ENCODE results near the gene LMBR1.
A peak's percentile ranks its signal among the peaks of the same experiment; 100 is the strongest.

LMBR1 gene

GRCh38 chr7:156693627-156694026 lies 199.4 kb downstream of the LMBR1 start:
- no peak for DNase-seq (ENCODE audit: low spot score)

- DNase-seq (ENCODE audit: low spot score) = no peak
Measured at GRCh38 chr7:156692849-156693248, 200.1 kb downstream of the LMBR1 start.

DNA sequence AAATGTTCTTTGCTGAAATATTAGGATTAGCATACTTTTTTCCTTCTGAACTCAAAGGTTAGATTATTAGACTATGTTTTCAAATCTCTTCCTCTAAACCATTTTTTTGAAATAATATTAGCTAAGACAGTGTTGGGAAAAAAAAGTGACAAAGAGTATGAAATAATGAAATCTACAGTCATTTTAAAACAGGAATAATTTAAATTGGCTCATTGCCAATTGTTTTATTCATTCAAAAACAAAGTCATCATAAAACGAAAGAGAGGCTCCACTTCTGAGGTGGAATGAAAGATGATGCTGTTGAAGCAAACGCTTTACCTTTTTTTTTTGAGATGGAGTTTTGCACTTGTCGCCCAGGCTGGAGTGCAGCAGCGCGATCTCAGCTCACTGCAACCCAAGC lies 201.2 kb downstream of the LMBR1 start:
- no peak for DNase-seq (ENCODE audit: low spot score)

- peak; percentile 37 for DNase-seq (ENCODE audit: low spot score)
Measured at GRCh38 chr7:156684661-156685060, 208.3 kb downstream of the LMBR1 start.

GRCh38 chr7:156684251-156684650 lies 208.7 kb downstream of the LMBR1 start:
- no peak for DNase-seq (ENCODE audit: low spot score)

GRCh38 chr7:156682928-156683327 lies 210.1 kb downstream of the LMBR1 start:
- DNase-seq (ENCODE audit: low spot score) = no peak

GRCh38 chr7:156680281-156680680 lies 212.7 kb downstream of the LMBR1 start:
- no peak for DNase-seq (ENCODE audit: low spot score)

- no peak for DNase-seq (ENCODE audit: low spot score)
Measured at GRCh38 chr7:156677374-156678054, 215.5 kb downstream of the LMBR1 start.

DNA sequence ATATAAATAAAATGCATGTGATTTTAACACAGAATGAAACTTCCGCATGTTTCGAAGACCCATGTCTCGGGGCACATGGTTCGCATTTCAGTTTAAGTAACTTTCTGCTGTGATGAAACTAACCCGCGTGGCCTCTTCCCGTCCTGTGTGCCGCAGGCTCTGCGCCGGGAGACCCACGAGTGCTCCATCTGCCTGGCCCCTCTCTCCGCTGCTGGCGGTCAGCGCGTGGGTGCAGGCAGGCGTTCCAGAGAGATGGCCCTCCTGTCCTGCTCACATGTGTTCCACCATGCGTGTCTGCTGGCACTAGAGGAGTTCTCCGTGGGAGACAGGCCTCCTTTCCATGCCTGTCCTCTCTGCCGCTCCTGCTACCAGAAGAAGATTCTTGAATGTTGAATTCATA lies 216.7 kb downstream of the LMBR1 start:
- DNase-seq (ENCODE audit: low spot score) = no peak

DNA sequence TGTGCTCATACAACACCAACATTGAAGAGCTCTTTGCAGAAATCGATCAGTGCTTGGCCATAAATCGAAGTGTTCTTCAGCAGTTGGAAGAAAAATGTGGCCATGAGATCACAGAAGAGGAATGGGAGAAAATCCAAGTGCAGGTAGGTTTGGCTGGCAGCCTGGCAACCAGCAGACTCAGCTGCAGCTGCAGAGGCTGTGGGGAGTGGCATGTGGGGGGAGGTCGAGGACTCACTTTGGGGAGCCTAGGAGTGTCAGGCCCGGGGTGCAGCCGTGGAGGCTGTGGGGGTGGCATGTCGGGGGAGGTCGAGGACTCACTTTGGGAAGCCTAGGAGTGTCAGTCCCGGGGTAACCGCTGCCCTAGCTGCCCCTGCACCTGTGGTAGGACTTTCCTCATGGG lies 217.3 kb downstream of the LMBR1 start:
- DNase-seq (ENCODE audit: low spot score) = no peak

DNA sequence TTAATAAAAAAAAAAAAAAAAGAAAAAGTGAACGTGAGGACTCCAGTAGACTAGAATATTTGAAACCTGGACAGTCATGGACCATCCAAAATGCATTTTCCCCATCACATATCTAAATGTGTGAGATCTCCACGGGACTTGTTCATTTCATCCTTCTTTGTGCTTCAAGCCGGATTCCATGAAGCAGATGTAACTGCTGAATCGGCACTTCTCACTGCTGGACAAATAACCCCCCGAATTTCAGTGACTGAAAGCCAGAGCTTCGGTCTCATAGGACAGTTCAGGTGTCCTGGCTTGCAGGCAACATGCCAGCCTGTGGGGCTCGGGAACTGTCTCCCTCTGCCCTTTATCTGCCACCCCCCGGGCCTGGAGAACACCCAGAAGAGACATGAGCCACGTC lies 219.1 kb downstream of the LMBR1 start:
- DNase-seq (ENCODE audit: low spot score) = no peak

DNA sequence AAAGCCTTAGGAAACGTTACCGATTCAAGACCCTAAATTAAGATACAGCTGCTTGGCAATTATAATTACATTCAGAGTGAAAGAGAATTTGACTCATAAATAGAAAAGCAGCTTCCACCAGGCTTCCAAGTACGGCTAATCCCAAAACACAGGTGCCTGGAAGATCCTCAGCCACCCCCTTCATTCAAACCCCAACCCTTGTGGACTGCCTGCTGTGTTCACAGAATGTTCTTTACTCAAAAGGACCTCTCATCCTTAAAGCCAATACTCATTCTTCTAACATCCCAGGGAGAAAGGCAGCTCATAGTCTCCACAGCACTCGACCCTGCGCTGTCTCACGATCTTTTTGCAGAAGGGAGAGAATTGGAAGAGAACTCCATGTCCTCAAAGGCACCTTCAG lies 219.5 kb downstream of the LMBR1 start:
- DNase-seq (ENCODE audit: low spot score) = no peak

- DNase-seq (ENCODE audit: low spot score) = no peak
Measured at GRCh38 chr7:156669035-156669828, 223.8 kb downstream of the LMBR1 start.

GRCh38 chr7:156668130-156668741 lies 224.7 kb downstream of the LMBR1 start:
- peak; percentile 87 for DNase-seq (ENCODE audit: low spot score)

GRCh38 chr7:156667110-156667426 lies 225.9 kb downstream of the LMBR1 start:
- DNase-seq (ENCODE audit: low spot score) = no peak

DNA sequence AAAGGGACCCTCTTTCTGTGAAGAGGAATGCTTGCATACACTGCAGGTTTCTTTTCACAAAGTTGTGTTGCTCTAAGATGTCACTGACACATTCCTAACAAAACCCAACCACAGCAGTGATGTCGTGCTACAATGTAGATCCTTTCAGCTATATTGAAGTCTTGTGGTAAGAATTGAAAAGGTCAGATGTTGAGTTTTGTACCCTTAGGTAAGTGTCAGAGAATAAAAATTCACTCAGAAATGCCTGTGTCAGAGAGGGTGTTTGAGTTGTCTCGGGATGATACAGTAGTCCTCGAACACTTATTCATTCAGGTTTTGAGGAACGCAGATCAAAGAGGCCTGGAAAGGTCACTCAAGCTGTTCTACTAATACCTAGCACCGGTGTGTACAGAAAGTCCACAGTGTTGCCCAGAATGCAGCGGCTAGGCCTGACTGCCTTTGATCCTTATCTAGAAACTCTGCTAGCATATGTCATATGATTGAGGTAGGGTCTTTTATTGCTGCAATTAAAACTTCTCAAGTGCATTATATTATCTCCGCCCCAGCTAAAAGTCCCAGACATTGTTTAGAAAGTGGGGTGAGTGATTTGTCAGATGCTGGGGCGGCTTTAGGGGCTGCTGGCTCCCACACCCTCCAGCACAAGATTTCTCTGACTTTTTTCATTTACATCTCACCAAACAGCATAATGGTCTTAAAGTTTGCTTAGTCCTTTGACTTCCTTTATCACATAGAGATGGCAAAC lies 226.4 kb downstream of the LMBR1 start:
- DNase-seq (ENCODE audit: low spot score) = no peak

DNA sequence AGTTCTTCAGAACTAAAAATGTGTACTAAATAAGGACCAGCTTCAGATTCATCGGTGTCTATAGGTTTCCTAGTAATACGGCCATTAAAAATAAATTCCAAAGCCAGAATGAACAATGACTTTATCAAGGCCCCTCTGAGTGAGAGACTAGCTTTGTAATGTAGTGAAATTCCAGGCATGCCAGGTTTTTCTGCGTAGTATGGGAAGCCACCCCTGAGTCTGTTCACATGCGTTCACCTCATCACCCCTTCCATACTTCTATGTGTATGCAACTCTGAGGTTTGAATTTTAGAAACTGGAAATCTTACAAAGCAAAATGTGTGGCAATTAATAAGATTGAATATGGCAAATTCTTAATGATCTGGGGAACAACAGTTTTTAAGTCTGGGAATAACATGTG lies 227.9 kb downstream of the LMBR1 start:
- no peak for DNase-seq (ENCODE audit: low spot score)

GRCh38 chr7:156662277-156662676 lies 230.7 kb downstream of the LMBR1 start:
- peak; percentile 71 for DNase-seq (ENCODE audit: low spot score)

DNA sequence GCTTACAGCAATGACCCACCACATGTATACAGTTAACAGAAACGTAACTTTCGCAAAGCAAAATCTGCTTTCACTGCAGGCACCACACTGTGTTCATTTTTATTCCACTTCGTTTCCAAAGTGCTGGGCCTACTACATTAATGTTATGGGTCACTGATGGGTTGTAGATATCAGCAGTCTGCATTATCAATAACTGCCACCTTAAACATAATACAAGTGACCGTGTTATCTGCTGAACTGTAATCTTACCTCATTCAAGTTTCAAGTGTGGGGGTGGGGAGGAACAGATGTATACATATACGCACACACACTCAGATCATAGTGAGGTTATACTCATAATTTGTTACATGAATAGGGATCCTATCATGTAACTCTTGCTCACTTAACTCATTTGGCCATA lies 231.3 kb downstream of the LMBR1 start:
- no peak for DNase-seq (ENCODE audit: low spot score)

DNA sequence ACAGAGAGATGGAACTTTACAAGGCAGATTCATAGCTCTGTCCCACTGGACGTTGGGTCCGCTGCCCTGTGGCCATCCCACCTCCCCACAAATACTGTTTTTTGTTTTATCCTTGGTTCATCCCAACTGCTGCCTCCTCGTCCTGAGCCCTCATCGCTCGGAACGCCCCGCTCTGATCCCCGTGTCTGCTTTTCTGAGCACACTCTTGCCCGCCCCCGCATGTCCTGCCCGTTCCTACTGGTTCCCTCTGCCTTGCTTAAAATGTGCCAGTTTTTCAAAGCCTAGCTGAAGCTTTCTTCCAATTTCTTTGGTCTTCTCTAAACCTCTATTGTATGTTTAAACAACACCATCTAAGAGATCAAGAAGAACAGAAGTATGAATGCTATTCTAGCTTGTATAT lies 233.0 kb downstream of the LMBR1 start:
- no peak for DNase-seq (ENCODE audit: low spot score)

- no peak for DNase-seq (ENCODE audit: low spot score)
Measured at GRCh38 chr7:156659203-156659602, 233.8 kb downstream of the LMBR1 start.

GRCh38 chr7:156657681-156658080 lies 235.3 kb downstream of the LMBR1 start:
- no peak for DNase-seq (ENCODE audit: low spot score)

DNA sequence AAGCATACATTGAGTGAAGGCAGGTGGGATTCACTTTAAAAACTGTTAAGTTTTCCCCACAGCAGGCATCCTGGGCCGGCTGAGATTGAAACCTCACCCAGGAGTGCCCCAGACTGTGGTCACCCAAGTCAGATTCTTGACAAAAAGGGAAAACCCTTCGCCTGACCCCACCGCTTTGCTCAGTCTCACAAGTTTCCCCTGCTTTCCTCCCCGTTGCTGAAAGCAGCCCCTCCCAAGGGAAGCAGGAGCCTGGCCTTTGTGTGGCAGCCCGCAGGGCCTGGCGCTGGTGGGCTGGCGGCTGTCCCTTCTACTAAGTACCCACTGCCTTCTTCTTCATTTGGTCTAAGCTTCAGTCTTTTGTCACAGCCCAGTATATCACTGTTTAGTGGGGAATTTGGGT lies 236.4 kb downstream of the LMBR1 start:
- DNase-seq (ENCODE audit: low spot score) = no peak

Measured in kidney tubule cell (primary cell).